Measurements from ENCODE around the gene RALB.

Gene RALB

GRCh38 chr2:120330946-120331822, 78.5 kb downstream of the RALB start:
- Histone ChIP-seq H3K9me3 (ENCODE audit: insufficient read depth, low read length, severe bottlenecking) (no peaks in the 10 kb centered on the region), H3K36me3 (ENCODE audit: insufficient read depth, low read length) (no peaks in the 10 kb centered on the region), H3K79me2 (ENCODE audit: insufficient read depth, low read length) (no peaks in the 10 kb centered on the region), H3K27ac (ENCODE audit: low read length) (no peak overlapping the region), H3K4me1 (ENCODE audit: insufficient read depth, low read length) (no peaks in the 10 kb centered on the region), H3K4me2 (ENCODE audit: insufficient read depth, low read length) (no peak overlapping the region), H2AFZ (ENCODE audit: low read depth, low read length) (no peak overlapping the region), H3K27me3 (ENCODE audit: insufficient read depth, low read length, poor library complexity) (no peaks in the 10 kb centered on the region), H4K20me1 (ENCODE audit: insufficient read depth, low read length) (no peaks in the 10 kb centered on the region), H3K4me3 (ENCODE audit: low read depth in 1 of 2, low read length in 2 of 2) (no peak overlapping the region), H3K9ac (ENCODE audit: low read depth, low read length) (no peak overlapping the region)
- DNase-seq (no peak), ATAC-seq (ENCODE audit: insufficient read depth, low read depth) (no peak)
- TF ChIP-seq, protein P1, sequence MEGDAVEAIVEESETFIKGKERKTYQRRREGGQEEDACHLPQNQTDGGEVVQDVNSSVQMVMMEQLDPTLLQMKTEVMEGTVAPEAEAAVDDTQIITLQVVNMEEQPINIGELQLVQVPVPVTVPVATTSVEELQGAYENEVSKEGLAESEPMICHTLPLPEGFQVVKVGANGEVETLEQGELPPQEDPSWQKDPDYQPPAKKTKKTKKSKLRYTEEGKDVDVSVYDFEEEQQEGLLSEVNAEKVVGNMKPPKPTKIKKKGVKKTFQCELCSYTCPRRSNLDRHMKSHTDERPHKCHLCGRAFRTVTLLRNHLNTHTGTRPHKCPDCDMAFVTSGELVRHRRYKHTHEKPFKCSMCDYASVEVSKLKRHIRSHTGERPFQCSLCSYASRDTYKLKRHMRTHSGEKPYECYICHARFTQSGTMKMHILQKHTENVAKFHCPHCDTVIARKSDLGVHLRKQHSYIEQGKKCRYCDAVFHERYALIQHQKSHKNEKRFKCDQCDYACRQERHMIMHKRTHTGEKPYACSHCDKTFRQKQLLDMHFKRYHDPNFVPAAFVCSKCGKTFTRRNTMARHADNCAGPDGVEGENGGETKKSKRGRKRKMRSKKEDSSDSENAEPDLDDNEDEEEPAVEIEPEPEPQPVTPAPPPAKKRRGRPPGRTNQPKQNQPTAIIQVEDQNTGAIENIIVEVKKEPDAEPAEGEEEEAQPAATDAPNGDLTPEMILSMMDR (IDR thresholded peaks at IDR 0.05; ENCODE audit: borderline replicate concordance, extremely low read depth, low read length, poor library complexity, severe bottlenecking), result no peak
- no peak for TF ChIP-seq EZH2 (IDR thresholded peaks at IDR 0.05; ENCODE audit: borderline replicate concordance, low read depth, low read length, severe bottlenecking)

- DNase-seq (no peak), ATAC-seq (ENCODE audit: insufficient read depth, low read depth) (no peak)
- H3K9ac ChIP-seq (ENCODE audit: low read depth, low read length), result no peak overlapping the region
- no peak overlapping the region for H2AFZ ChIP-seq (ENCODE audit: low read depth, low read length)
- H3K4me1 ChIP-seq (ENCODE audit: insufficient read depth, low read length), result no peaks in the 10 kb centered on the region
- H3K27me3 ChIP-seq (ENCODE audit: insufficient read depth, low read length, poor library complexity), result no peaks in the 10 kb centered on the region
- H3K36me3 ChIP-seq (ENCODE audit: insufficient read depth, low read length), result no peaks in the 10 kb centered on the region
- no peaks in the 10 kb centered on the region for H4K20me1 ChIP-seq (ENCODE audit: insufficient read depth, low read length)
- TF ChIP-seq, protein P1 (IDR thresholded peaks at IDR 0.05; ENCODE audit: borderline replicate concordance, extremely low read depth, low read length, poor library complexity, severe bottlenecking), result no peak
- no peak for TF ChIP-seq EZH2 (IDR thresholded peaks at IDR 0.05; ENCODE audit: borderline replicate concordance, low read depth, low read length, severe bottlenecking)
- no peaks in the 10 kb centered on the region for H3K79me2 ChIP-seq (ENCODE audit: insufficient read depth, low read length)
- no peak overlapping the region for H3K27ac ChIP-seq (ENCODE audit: low read length)
- no peaks in the 10 kb centered on the region for H3K9me3 ChIP-seq (ENCODE audit: insufficient read depth, low read length, severe bottlenecking)
- H3K4me3 ChIP-seq (ENCODE audit: low read depth in 1 of 2, low read length in 2 of 2), result no peak overlapping the region
- no peak overlapping the region for H3K4me2 ChIP-seq (ENCODE audit: insufficient read depth, low read length)
Observed at GRCh38 chr2:120331903-120332302, 79.3 kb downstream of the RALB start.

GRCh38 chr2:120332384-120332783, 79.7 kb downstream of the RALB start:
- Histone ChIP-seq H3K4me3 (ENCODE audit: low read depth in 1 of 2, low read length in 2 of 2) (no peak overlapping the region), H3K27ac (ENCODE audit: low read length) (no peak overlapping the region), H3K9me3 (ENCODE audit: insufficient read depth, low read length, severe bottlenecking) (no peaks in the 10 kb centered on the region), H3K4me2 (ENCODE audit: insufficient read depth, low read length) (no peak overlapping the region), H3K4me1 (ENCODE audit: insufficient read depth, low read length) (no peaks in the 10 kb centered on the region), H3K36me3 (ENCODE audit: insufficient read depth, low read length) (no peaks in the 10 kb centered on the region), H4K20me1 (ENCODE audit: insufficient read depth, low read length) (no peaks in the 10 kb centered on the region), H2AFZ (ENCODE audit: low read depth, low read length) (no peak overlapping the region), H3K9ac (ENCODE audit: low read depth, low read length) (no peak overlapping the region), H3K27me3 (ENCODE audit: insufficient read depth, low read length, poor library complexity) (no peaks in the 10 kb centered on the region), H3K79me2 (ENCODE audit: insufficient read depth, low read length) (no peaks in the 10 kb centered on the region)
- ATAC-seq (ENCODE audit: insufficient read depth, low read depth) (no peak), DNase-seq (no peak)
- no peak for TF ChIP-seq EZH2 (IDR thresholded peaks at IDR 0.05; ENCODE audit: borderline replicate concordance, low read depth, low read length, severe bottlenecking)
- TF ChIP-seq, protein P1 (IDR thresholded peaks at IDR 0.05; ENCODE audit: borderline replicate concordance, extremely low read depth, low read length, poor library complexity, severe bottlenecking), result no peak
